ENCODE data around the gene ADARB1. TPM values are rescaled to one million over a fixed set of nuclear protein-coding genes. Genes with fewer than 3 reads are reported as not detected.

The ADARB1 gene
- total and polyA plus RNA-seq, 4 donors: 54.7 to 224 (median 90.6) TPM

- Histone ChIP-seq H3K4me1 (ENCODE audit: control insufficient read depth in 1 of 2, insufficient read depth in 2 of 2, low read length in 2 of 2) (peaks cover 2 to 8% of the 10 kb centered on the region in 2 donors), H3K9me3 (ENCODE audit: control insufficient read depth, low read length) (no peaks in the 10 kb centered on the region), H3K4me3 (ENCODE audit: low read length in 2 of 2) (no peak overlapping the region), H3K27me3 (ENCODE audit: control insufficient read depth in 1 of 2, insufficient read depth in 2 of 2, low read length in 1 of 2) (no peaks in the 10 kb centered on the region), H3K27ac (ENCODE audit: low read depth in 1 of 2, low read length in 2 of 2) (no peak overlapping the region), H3K36me3 (ENCODE audit: control insufficient read depth in 1 of 2, insufficient read depth in 2 of 2, low read length in 1 of 2) (peaks cover 0 to 6% of the 10 kb centered on the region in 2 donors)
- intact Hi-C loops (cut with DNase I): no loop called here
- DNase-seq (no peak), ATAC-seq (ENCODE audit: low FRiP score) (no peak)
- 95 to 96% methylated on average over 4 of the region's 4 CpGs for WGBS, 2 donors
These were observed 7.3 kb downstream of the ADARB1 start for GRCh38 chr21:45081636-45082035.

- intact Hi-C loops (cut with DNase I): no loop called here
- no peak for ATAC-seq (ENCODE audit: low FRiP score)
- Histone ChIP-seq H3K4me1 (ENCODE audit: control insufficient read depth in 1 of 2, insufficient read depth in 2 of 2, low read length in 2 of 2) (peaks cover 2 to 8% of the 10 kb centered on the region in 2 donors), H3K27me3 (ENCODE audit: control insufficient read depth in 1 of 2, insufficient read depth in 2 of 2, low read length in 1 of 2) (no peaks in the 10 kb centered on the region), H3K9me3 (ENCODE audit: control insufficient read depth, low read length) (no peaks in the 10 kb centered on the region), H3K36me3 (ENCODE audit: control insufficient read depth in 1 of 2, insufficient read depth in 2 of 2, low read length in 1 of 2) (peaks cover 3 to 6% of the 10 kb centered on the region in 2 donors), H3K27ac (ENCODE audit: low read depth in 1 of 2, low read length in 2 of 2) (peak overlapping the region in 1 of 2 donors; percentile 21), H3K4me3 (ENCODE audit: low read length in 2 of 2) (no peak overlapping the region)
- DNase-seq: no peak
- 39 to 59% methylated on average over 4 of the region's 4 CpGs for WGBS, 2 donors
These were observed 8.4 kb downstream of the ADARB1 start for GRCh38 chr21:45082736-45083135.

GRCh38 chr21:45084121-45084520 is 9.7 kb downstream of the ADARB1 start:
- intact Hi-C loops (cut with DNase I): no loop called here
- Histone ChIP-seq H3K27ac (ENCODE audit: low read depth in 1 of 2, low read length in 2 of 2) (no peak overlapping the region), H3K4me1 (ENCODE audit: control insufficient read depth in 1 of 2, insufficient read depth in 2 of 2, low read length in 2 of 2) (peaks cover 2 to 7% of the 10 kb centered on the region in 2 donors), H3K36me3 (ENCODE audit: control insufficient read depth in 1 of 2, insufficient read depth in 2 of 2, low read length in 1 of 2) (peaks cover 3 to 8% of the 10 kb centered on the region in 2 donors), H3K9me3 (ENCODE audit: control insufficient read depth, low read length) (no peaks in the 10 kb centered on the region), H3K27me3 (ENCODE audit: control insufficient read depth in 1 of 2, insufficient read depth in 2 of 2, low read length in 1 of 2) (no peaks in the 10 kb centered on the region), H3K4me3 (ENCODE audit: low read length in 2 of 2) (no peak overlapping the region)
- no peak for DNase-seq
- WGBS, 2 donors: 39 to 50% methylated on average over 7 of the region's 7 CpGs
- no peak for ATAC-seq (ENCODE audit: low FRiP score)

GRCh38 chr21:45084881-45085536 is 10.6 kb downstream of the ADARB1 start:
- ATAC-seq (ENCODE audit: low FRiP score) (no peak), DNase-seq (peak in 1 of 2 donors; percentile 73)
- 56 to 59% methylated on average over 13 of the region's 13 CpGs for WGBS, 2 donors
- no peaks in the 10 kb centered on the region for H3K9me3 ChIP-seq (ENCODE audit: control insufficient read depth, low read length)
- H3K4me3 ChIP-seq (ENCODE audit: low read length in 2 of 2): no peak overlapping the region
- H3K4me1 ChIP-seq (ENCODE audit: control insufficient read depth in 1 of 2, insufficient read depth in 2 of 2, low read length in 2 of 2): peaks cover 0 to 7% of the 10 kb centered on the region in 2 donors
- no peaks in the 10 kb centered on the region for H3K27me3 ChIP-seq (ENCODE audit: control insufficient read depth in 1 of 2, insufficient read depth in 2 of 2, low read length in 1 of 2)
- peaks cover 3 to 8% of the 10 kb centered on the region in 2 donors for H3K36me3 ChIP-seq (ENCODE audit: control insufficient read depth in 1 of 2, insufficient read depth in 2 of 2, low read length in 1 of 2)
- intact Hi-C loops (cut with DNase I): no loop called here
- H3K27ac ChIP-seq (ENCODE audit: low read depth in 1 of 2, low read length in 2 of 2): peak overlapping the region in 1 of 2 donors; percentile 43

- Histone ChIP-seq H3K4me1 (ENCODE audit: control insufficient read depth in 1 of 2, insufficient read depth in 2 of 2, low read length in 2 of 2) (peaks cover 0 to 7% of the 10 kb centered on the region in 2 donors), H3K27ac (ENCODE audit: low read depth in 1 of 2, low read length in 2 of 2) (no peak overlapping the region), H3K4me3 (ENCODE audit: low read length in 2 of 2) (no peak overlapping the region), H3K9me3 (ENCODE audit: control insufficient read depth, low read length) (no peaks in the 10 kb centered on the region), H3K36me3 (ENCODE audit: control insufficient read depth in 1 of 2, insufficient read depth in 2 of 2, low read length in 1 of 2) (peaks cover 3 to 8% of the 10 kb centered on the region in 2 donors), H3K27me3 (ENCODE audit: control insufficient read depth in 1 of 2, insufficient read depth in 2 of 2, low read length in 1 of 2) (no peaks in the 10 kb centered on the region)
- ATAC-seq (ENCODE audit: low FRiP score) (no peak), DNase-seq (no peak)
- intact Hi-C loops (cut with DNase I): no loop called here
- WGBS, 2 donors: 40 to 50% methylated on average over 6 of the region's 6 CpGs
These were observed 11.3 kb downstream of the ADARB1 start for GRCh38 chr21:45085700-45086099.

GRCh38 chr21:45086337-45086958 is 12.1 kb downstream of the ADARB1 start:
- 82 to 83% methylated on average over 15 of the region's 15 CpGs for WGBS, 2 donors
- no peak overlapping the region for H3K4me3 ChIP-seq (ENCODE audit: low read length in 2 of 2)
- no peaks in the 10 kb centered on the region for H3K27me3 ChIP-seq (ENCODE audit: control insufficient read depth in 1 of 2, insufficient read depth in 2 of 2, low read length in 1 of 2)
- H3K27ac ChIP-seq (ENCODE audit: low read depth in 1 of 2, low read length in 2 of 2): no peak overlapping the region
- H3K9me3 ChIP-seq (ENCODE audit: control insufficient read depth, low read length): no peaks in the 10 kb centered on the region
- ATAC-seq (ENCODE audit: low FRiP score) (no peak), DNase-seq (no peak)
- intact Hi-C loops (cut with DNase I): no loop called here
- H3K36me3 ChIP-seq (ENCODE audit: control insufficient read depth in 1 of 2, insufficient read depth in 2 of 2, low read length in 1 of 2): peaks cover 3 to 7% of the 10 kb centered on the region in 2 donors
- peaks cover 0 to 7% of the 10 kb centered on the region in 2 donors for H3K4me1 ChIP-seq (ENCODE audit: control insufficient read depth in 1 of 2, insufficient read depth in 2 of 2, low read length in 2 of 2)

- intact Hi-C loops (cut with DNase I): no loop called here
- H3K9me3 ChIP-seq (ENCODE audit: control insufficient read depth, low read length): no peaks in the 10 kb centered on the region
- DNase-seq (no peak), ATAC-seq (ENCODE audit: low FRiP score) (no peak)
- peaks cover 2 to 7% of the 10 kb centered on the region in 2 donors for H3K4me1 ChIP-seq (ENCODE audit: control insufficient read depth in 1 of 2, insufficient read depth in 2 of 2, low read length in 2 of 2)
- 71 to 78% methylated on average over 10 of the region's 10 CpGs for WGBS, 2 donors
- H3K36me3 ChIP-seq (ENCODE audit: control insufficient read depth in 1 of 2, insufficient read depth in 2 of 2, low read length in 1 of 2): peaks cover 3 to 5% of the 10 kb centered on the region in 2 donors
- no peak overlapping the region for H3K27ac ChIP-seq (ENCODE audit: low read depth in 1 of 2, low read length in 2 of 2)
- H3K4me3 ChIP-seq (ENCODE audit: low read length in 2 of 2): no peak overlapping the region
- no peaks in the 10 kb centered on the region for H3K27me3 ChIP-seq (ENCODE audit: control insufficient read depth in 1 of 2, insufficient read depth in 2 of 2, low read length in 1 of 2)
These were observed 12.8 kb downstream of the ADARB1 start for GRCh38 chr21:45087022-45087823.

GRCh38 chr21:45088116-45088515 is 13.7 kb downstream of the ADARB1 start:
- Histone ChIP-seq H3K27ac (ENCODE audit: low read depth in 1 of 2, low read length in 2 of 2) (no peak overlapping the region), H3K4me1 (ENCODE audit: control insufficient read depth in 1 of 2, insufficient read depth in 2 of 2, low read length in 2 of 2) (peaks cover 2 to 7% of the 10 kb centered on the region in 2 donors), H3K36me3 (ENCODE audit: control insufficient read depth in 1 of 2, insufficient read depth in 2 of 2, low read length in 1 of 2) (peaks cover 2 to 3% of the 10 kb centered on the region in 2 donors), H3K9me3 (ENCODE audit: control insufficient read depth, low read length) (no peaks in the 10 kb centered on the region), H3K4me3 (ENCODE audit: low read length in 2 of 2) (no peak overlapping the region), H3K27me3 (ENCODE audit: control insufficient read depth in 1 of 2, insufficient read depth in 2 of 2, low read length in 1 of 2) (no peaks in the 10 kb centered on the region)
- intact Hi-C loops (cut with DNase I): no loop called here
- no peak for DNase-seq
- no peak for ATAC-seq (ENCODE audit: low FRiP score)
- 87 to 92% methylated on average over 4 of the region's 4 CpGs for WGBS, 2 donors
